IMR-90 (cell line): ENCODE results near the gene MMRN2.

Experiments
- CEBPB ChIP-seq: IDR thresholded peaks from 2 replicates; pipeline ENCODE4 v1.6.1; 2012; ENCODE audit warnings: low read depth, low read length, improper control_type of control experiment
- CTCF ChIP-seq: conservative IDR thresholded peaks from 2 replicates; pipeline ENCODE4 v1.5.1; 2012; ENCODE audit warnings: mild to moderate bottlenecking, low read depth, low read length, improper control_type of control experiment

- TF ChIP-seq CTCF (no peak), CEBPB (no peak)
These were observed 8.7 kb upstream of the MMRN2 start for GRCh38 chr10:86965986-86966654.
